ENCODE data around the gene IQCC. TPM values are rescaled to one million over a fixed set of nuclear protein-coding genes. Genes with fewer than 3 reads are reported as not detected.

The IQCC gene
- total RNA-seq, 1 donor from 2014 or later, result 1.9 TPM

DNA sequence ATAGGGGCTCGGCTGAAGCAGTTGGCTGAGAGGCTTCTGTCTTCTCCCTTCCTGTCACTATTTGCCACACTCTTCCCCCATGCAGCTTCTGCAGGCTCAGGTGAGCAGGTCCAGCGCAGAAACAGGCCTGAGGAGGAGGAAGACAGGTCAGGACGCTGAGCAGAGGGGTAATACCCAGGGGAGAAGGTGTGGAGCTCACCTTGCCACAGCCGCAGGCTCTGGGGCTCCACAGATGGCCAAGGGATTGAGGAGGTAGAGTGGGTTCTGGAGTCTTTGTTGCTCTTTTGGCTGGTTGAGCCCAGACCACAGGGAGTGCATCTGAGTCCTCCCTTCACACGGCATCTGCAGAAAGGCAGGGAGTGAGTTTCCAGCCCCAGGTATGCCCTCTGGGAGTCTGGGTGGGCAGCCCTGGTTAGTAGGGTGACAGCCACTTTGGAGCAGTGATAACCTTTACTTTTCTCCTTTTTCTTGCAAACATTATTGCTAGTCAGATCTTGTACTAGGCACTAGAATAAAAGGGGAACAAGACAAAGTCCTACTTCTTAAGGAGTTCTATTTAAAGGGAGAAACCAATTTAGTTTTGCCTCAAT lies 26.5 kb downstream of the IQCC start:
- no peaks in the 10 kb centered on the region for H3K4me1 Mint-ChIP-seq (ENCODE audit: unreplicated experiment)

DNA sequence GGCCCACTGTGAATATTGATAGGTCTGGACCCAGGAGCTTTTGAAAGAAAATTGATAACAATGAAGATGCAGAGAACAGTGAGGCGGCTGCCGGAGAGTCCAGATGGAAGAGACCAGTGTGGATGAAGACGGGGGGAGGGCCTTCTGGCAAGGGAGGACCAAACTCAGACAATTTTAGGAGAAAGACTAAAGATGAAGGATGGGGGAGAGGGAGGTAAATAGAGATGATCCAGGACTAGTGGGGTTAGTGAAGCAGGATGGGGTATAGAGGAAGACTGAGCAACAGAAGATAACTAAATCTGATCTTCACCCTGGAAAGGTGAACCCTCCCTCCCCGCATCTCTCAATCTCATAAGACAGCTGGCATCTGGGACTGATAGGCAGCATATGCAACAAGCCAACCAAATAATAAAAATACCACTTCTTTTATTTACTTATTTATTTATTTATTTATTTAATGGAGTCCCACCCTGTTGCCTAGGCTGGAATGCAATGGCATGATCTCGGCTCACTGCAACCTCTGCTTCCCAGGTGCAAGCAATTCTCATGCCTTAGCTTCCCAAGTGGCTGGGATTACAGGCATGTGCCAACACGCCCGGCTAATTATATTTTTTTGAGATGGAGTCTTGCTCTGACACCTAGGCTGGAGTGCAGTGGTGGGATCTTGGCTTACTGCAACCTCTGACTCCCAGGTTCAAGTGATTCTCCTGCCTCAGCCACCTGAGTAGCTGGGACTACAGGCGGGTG lies 27.3 kb downstream of the IQCC start:
- Mint-ChIP-seq H3K4me3 (ENCODE audit: unreplicated experiment) (no peak overlapping the region), H3K27me3 (ENCODE audit: unreplicated experiment) (no peaks in the 10 kb centered on the region), H3K36me3 (ENCODE audit: low read depth, unreplicated experiment) (peaks cover 14% of the 10 kb centered on the region), H3K27ac (ENCODE audit: unreplicated experiment) (no peak overlapping the region), H3K9me3 (ENCODE audit: unreplicated experiment) (no peaks in the 10 kb centered on the region), H3K4me1 (ENCODE audit: unreplicated experiment) (no peaks in the 10 kb centered on the region)
- DNase-seq (ENCODE audit: low spot score), result no peak
- TF ChIP-seq, protein P1, sequence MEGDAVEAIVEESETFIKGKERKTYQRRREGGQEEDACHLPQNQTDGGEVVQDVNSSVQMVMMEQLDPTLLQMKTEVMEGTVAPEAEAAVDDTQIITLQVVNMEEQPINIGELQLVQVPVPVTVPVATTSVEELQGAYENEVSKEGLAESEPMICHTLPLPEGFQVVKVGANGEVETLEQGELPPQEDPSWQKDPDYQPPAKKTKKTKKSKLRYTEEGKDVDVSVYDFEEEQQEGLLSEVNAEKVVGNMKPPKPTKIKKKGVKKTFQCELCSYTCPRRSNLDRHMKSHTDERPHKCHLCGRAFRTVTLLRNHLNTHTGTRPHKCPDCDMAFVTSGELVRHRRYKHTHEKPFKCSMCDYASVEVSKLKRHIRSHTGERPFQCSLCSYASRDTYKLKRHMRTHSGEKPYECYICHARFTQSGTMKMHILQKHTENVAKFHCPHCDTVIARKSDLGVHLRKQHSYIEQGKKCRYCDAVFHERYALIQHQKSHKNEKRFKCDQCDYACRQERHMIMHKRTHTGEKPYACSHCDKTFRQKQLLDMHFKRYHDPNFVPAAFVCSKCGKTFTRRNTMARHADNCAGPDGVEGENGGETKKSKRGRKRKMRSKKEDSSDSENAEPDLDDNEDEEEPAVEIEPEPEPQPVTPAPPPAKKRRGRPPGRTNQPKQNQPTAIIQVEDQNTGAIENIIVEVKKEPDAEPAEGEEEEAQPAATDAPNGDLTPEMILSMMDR (IDR thresholded peaks at IDR 0.05; ENCODE audit: unreplicated experiment), result no peak

More for the DNA sequence above, 26.5 kb downstream of the IQCC start:
- Mint-ChIP-seq H3K36me3 (ENCODE audit: low read depth, unreplicated experiment) (peaks cover 16% of the 10 kb centered on the region), H3K27ac (ENCODE audit: unreplicated experiment) (no peak overlapping the region), H3K4me3 (ENCODE audit: unreplicated experiment) (no peak overlapping the region), H3K9me3 (ENCODE audit: unreplicated experiment) (no peaks in the 10 kb centered on the region), H3K27me3 (ENCODE audit: unreplicated experiment) (no peaks in the 10 kb centered on the region)
- no peak for DNase-seq (ENCODE audit: low spot score)
- TF ChIP-seq, protein P1 (IDR thresholded peaks at IDR 0.05; ENCODE audit: unreplicated experiment), result no peak

DNA sequence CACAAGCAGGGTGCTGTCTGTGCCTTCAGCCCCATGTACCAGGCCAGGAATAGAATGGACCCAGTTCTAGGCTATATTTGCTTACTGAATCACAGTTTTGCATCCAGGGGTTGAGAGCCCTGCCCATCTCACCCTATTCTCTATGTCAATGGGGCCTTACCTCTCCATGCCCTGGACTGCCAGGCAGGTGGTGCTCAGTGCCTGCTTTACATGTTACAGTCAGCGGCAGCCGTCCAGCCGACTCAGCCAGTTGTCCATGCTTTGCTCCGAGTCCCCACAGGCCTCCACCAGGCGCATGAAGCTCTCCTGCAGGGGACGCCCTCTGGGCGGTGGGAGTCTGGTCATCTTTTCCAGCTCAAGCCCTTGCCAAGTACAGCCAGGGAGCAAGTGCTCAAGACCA lies 29.3 kb downstream of the IQCC start:
- Mint-ChIP-seq H3K4me3 (ENCODE audit: unreplicated experiment) (no peak overlapping the region), H3K9me3 (ENCODE audit: unreplicated experiment) (no peaks in the 10 kb centered on the region), H3K36me3 (ENCODE audit: low read depth, unreplicated experiment) (no peaks in the 10 kb centered on the region), H3K27ac (ENCODE audit: unreplicated experiment) (no peak overlapping the region), H3K4me1 (ENCODE audit: unreplicated experiment) (peaks cover 3% of the 10 kb centered on the region), H3K27me3 (ENCODE audit: unreplicated experiment) (no peaks in the 10 kb centered on the region)
- no peak for DNase-seq (ENCODE audit: low spot score)
- TF ChIP-seq, protein P1 (IDR thresholded peaks at IDR 0.05; ENCODE audit: unreplicated experiment), result no peak

DNA sequence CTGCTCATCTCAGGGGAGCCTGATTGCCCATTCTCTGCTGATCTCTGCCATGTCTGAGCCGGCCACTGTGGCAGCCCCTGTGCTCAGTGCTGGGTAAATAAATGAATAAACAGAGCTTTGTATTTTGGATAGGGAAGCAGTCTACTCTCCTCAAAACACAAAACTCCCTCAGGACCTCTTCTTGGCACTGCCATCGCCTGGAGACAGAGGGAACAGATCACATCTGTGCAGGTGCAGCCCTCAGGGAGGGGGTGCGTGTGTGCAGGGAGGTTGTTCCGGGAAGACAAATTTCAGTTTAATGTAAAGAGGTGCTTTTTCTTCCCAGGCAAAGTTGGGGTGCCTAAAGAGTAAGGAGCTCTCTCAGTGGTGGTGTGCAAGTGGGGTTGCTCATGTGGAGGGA lies 33.9 kb downstream of the IQCC start:
- peak overlapping the region; percentile 9 for H3K4me3 Mint-ChIP-seq (ENCODE audit: unreplicated experiment)
- H3K4me1 Mint-ChIP-seq (ENCODE audit: unreplicated experiment), result peaks cover 8% of the 10 kb centered on the region
- DNase-seq (ENCODE audit: low spot score), result no peak
- TF ChIP-seq, protein P1 (IDR thresholded peaks at IDR 0.05; ENCODE audit: unreplicated experiment), result no peak
- peaks cover 4% of the 10 kb centered on the region for H3K27me3 Mint-ChIP-seq (ENCODE audit: unreplicated experiment)
- H3K27ac Mint-ChIP-seq (ENCODE audit: unreplicated experiment), result no peak overlapping the region
- H3K36me3 Mint-ChIP-seq (ENCODE audit: low read depth, unreplicated experiment), result no peaks in the 10 kb centered on the region
- H3K9me3 Mint-ChIP-seq (ENCODE audit: unreplicated experiment), result no peaks in the 10 kb centered on the region

DNA sequence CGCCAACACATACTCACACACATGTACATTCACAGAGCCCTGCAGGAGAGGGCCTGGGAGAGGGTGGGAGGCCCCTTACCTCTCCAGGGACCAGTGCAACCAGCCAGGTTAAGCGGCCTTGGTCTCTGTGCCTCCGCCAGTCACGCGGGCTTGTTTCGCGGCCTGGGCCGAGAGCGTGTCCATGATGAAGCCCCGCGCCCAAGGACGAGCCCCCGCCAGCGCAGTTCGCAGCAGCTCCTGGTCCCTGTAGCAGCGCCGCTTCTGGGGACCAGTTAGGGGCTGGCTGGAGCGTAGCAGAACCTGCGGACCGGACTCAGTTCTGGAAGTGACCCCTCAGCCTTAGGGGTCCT lies 34.3 kb downstream of the IQCC start:
- H3K9me3 Mint-ChIP-seq (ENCODE audit: unreplicated experiment), result no peaks in the 10 kb centered on the region
- peaks cover 4% of the 10 kb centered on the region for H3K27me3 Mint-ChIP-seq (ENCODE audit: unreplicated experiment)
- peaks cover 8% of the 10 kb centered on the region for H3K4me1 Mint-ChIP-seq (ENCODE audit: unreplicated experiment)
- TF ChIP-seq, protein P1 (IDR thresholded peaks at IDR 0.05; ENCODE audit: unreplicated experiment), result no peak
- DNase-seq (ENCODE audit: low spot score), result no peak
- no peak overlapping the region for H3K27ac Mint-ChIP-seq (ENCODE audit: unreplicated experiment)
- peak overlapping the region; percentile 88 for H3K4me3 Mint-ChIP-seq (ENCODE audit: unreplicated experiment)
- H3K36me3 Mint-ChIP-seq (ENCODE audit: low read depth, unreplicated experiment), result no peaks in the 10 kb centered on the region
